Measurements from ENCODE around the gene LYRM4. TPM values are rescaled to one million over a fixed set of nuclear protein-coding genes. Genes with fewer than 3 reads are reported as not detected.

The LYRM4 gene
- total RNA-seq, 1 donor from 2014 or later: 22.4 TPM

GRCh38 chr6:5094327-5094726, 166.4 kb downstream of the LYRM4 start:
- H3K27me3 ChIP-seq (ENCODE audit: low read depth): no peaks in the 10 kb centered on the region
- no peak for TF ChIP-seq CTCF (IDR thresholded peaks at IDR 0.05)
- no peaks in the 10 kb centered on the region for H3K9me3 ChIP-seq
- no peaks in the 10 kb centered on the region for H3K36me3 ChIP-seq
- no peak overlapping the region for H3K4me3 ChIP-seq
- H3K27ac ChIP-seq: no peak overlapping the region
- H3K4me1 ChIP-seq: no peaks in the 10 kb centered on the region
- DNase-seq (no peak), ATAC-seq (no peak)
- intact Hi-C loops (cut with DNase I): no loop called here

GRCh38 chr6:5093231-5094015, 167.3 kb downstream of the LYRM4 start:
- Histone ChIP-seq H3K36me3 (no peaks in the 10 kb centered on the region), H3K4me1 (no peaks in the 10 kb centered on the region), H3K27me3 (ENCODE audit: low read depth) (no peaks in the 10 kb centered on the region), H3K27ac (no peak overlapping the region), H3K4me3 (no peak overlapping the region), H3K9me3 (no peaks in the 10 kb centered on the region)
- TF ChIP-seq CTCF (IDR thresholded peaks at IDR 0.05): no peak
- ATAC-seq (no peak), DNase-seq (no peak)
- intact Hi-C loops (cut with DNase I): no loop called here

GRCh38 chr6:5091210-5092069, 169.3 kb downstream of the LYRM4 start:
- no peak for TF ChIP-seq CTCF (IDR thresholded peaks at IDR 0.05)
- Histone ChIP-seq H3K4me1 (peaks cover 4% of the 10 kb centered on the region), H3K27ac (no peak overlapping the region), H3K36me3 (no peaks in the 10 kb centered on the region), H3K27me3 (ENCODE audit: low read depth) (peaks cover 8% of the 10 kb centered on the region), H3K9me3 (no peaks in the 10 kb centered on the region), H3K4me3 (no peak overlapping the region)
- DNase-seq: no peak
- no peak for ATAC-seq
- intact Hi-C loops (cut with DNase I): no loop called here

- H3K4me3 ChIP-seq: no peak overlapping the region
These were observed 170.1 kb downstream of the LYRM4 start for GRCh38 chr6:5090603-5091002.

More at GRCh38 chr6:5090603-5091002, 170.1 kb downstream of the LYRM4 start:
- ATAC-seq (no peak), DNase-seq (no peak)
- intact Hi-C loops (cut with DNase I): no loop called here
- Histone ChIP-seq H3K9me3 (no peaks in the 10 kb centered on the region), H3K4me1 (peaks cover 12% of the 10 kb centered on the region), H3K27ac (no peak overlapping the region), H3K27me3 (ENCODE audit: low read depth) (peaks cover 16% of the 10 kb centered on the region), H3K36me3 (no peaks in the 10 kb centered on the region)
- no peak for TF ChIP-seq CTCF (IDR thresholded peaks at IDR 0.05)
